NCI-H146 treated with DMSO at 0.1 percent for 48 hours (cell line): ENCODE results near the gene RPS6KL1.

ENCODE experiments used
- DNase-seq: peaks from one replicate; lab custom pipeline; 2025; ENCODE audit not compliant: unreplicated experiment; lab: John Stamatoyannopoulos, UW

Gene RPS6KL1

GRCh38 chr14:74891870-74892269, 31.2 kb downstream of the RPS6KL1 start:
- DNase-seq, result no peak

GRCh38 chr14:74890262-74890661, 32.8 kb downstream of the RPS6KL1 start:
- no peak for DNase-seq

GRCh38 chr14:74888164-74889158, 34.6 kb downstream of the RPS6KL1 start:
- no peak for DNase-seq

- no peak for DNase-seq
Measured at GRCh38 chr14:74886001-74886400, 37.1 kb downstream of the RPS6KL1 start.

- DNase-seq, result no peak
Measured at GRCh38 chr14:74882103-74882920, 40.7 kb downstream of the RPS6KL1 start.

GRCh38 chr14:74881431-74882102, 41.5 kb downstream of the RPS6KL1 start, which contains the start of gene DLST:
DLST (plus strand) TSS chr14:74881916; CDS start chr14:74881954, 38 bp downstream.
- DNase-seq, result peak; percentile 35

GRCh38 chr14:74879427-74880182, 43.5 kb downstream of the RPS6KL1 start:
- DNase-seq, result no peak

GRCh38 chr14:74875941-74876913, 46.8 kb downstream of the RPS6KL1 start, which contains the start of gene PROX2:
PROX2 (minus strand) TSS chr14:74876145; CDS start chr14:74863834, 12,311 bp downstream.
- DNase-seq, result no peak

GRCh38 chr14:74875204-74875603, 47.9 kb downstream of the RPS6KL1 start:
- no peak for DNase-seq

GRCh38 chr14:74871819-74872218, 51.2 kb downstream of the RPS6KL1 start:
- DNase-seq, result no peak

GRCh38 chr14:74868739-74869138, 54.3 kb downstream of the RPS6KL1 start:
- DNase-seq, result no peak

GRCh38 chr14:74867673-74868072, 55.4 kb downstream of the RPS6KL1 start:
- DNase-seq, result no peak

- no peak for DNase-seq
Measured at GRCh38 chr14:74866708-74867389, 56.2 kb downstream of the RPS6KL1 start.

GRCh38 chr14:74865156-74865555, 57.9 kb downstream of the RPS6KL1 start:
- no peak for DNase-seq

- no peak for DNase-seq
Measured at GRCh38 chr14:74864198-74864597, 58.9 kb downstream of the RPS6KL1 start.

- no peak for DNase-seq
Measured at GRCh38 chr14:74863274-74863673, 59.8 kb downstream of the RPS6KL1 start.

- DNase-seq, result no peak
Measured at GRCh38 chr14:74861734-74862090, 61.3 kb downstream of the RPS6KL1 start.

GRCh38 chr14:74860899-74861733, 61.9 kb downstream of the RPS6KL1 start:
- DNase-seq, result peak; percentile 36
